ENCODE data around the gene PRTG.

PRTG gene

DNA sequence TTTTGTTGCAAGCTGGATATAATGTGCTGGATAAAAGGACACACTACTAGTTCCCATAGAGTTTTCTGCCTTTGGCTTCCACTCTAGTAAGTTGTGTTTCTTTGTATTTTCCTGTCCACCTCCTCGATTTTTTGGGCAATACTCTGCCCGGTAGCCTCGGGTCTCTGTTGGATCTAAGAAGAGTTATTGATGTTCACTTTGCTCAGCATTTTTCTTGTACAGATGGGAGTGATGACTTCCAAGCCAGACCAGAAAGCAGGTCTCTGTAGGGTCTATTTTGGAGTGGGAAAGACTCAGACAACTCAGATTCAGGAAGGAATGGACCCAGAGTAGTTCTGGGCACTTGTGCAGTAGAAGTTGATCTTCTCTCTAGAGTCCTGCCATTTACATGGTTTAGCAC is 36.0 kb upstream of the PRTG start:
- H3K9ac ChIP-seq: no peak overlapping the region
- no peaks in the 10 kb centered on the region for H4K20me1 ChIP-seq (ENCODE audit: insufficient read depth)
- H3K4me3 ChIP-seq (IDR thresholded peaks at IDR 0.05; ENCODE audit: insufficient read depth, low read depth, low read length): no peak overlapping the region
- H3K4me2 ChIP-seq: no peak overlapping the region
- no peaks in the 10 kb centered on the region for H3K79me2 ChIP-seq (ENCODE audit: insufficient read depth, low read depth)
- no peak overlapping the region for H3K27ac ChIP-seq
- TF ChIP-seq, protein P1, sequence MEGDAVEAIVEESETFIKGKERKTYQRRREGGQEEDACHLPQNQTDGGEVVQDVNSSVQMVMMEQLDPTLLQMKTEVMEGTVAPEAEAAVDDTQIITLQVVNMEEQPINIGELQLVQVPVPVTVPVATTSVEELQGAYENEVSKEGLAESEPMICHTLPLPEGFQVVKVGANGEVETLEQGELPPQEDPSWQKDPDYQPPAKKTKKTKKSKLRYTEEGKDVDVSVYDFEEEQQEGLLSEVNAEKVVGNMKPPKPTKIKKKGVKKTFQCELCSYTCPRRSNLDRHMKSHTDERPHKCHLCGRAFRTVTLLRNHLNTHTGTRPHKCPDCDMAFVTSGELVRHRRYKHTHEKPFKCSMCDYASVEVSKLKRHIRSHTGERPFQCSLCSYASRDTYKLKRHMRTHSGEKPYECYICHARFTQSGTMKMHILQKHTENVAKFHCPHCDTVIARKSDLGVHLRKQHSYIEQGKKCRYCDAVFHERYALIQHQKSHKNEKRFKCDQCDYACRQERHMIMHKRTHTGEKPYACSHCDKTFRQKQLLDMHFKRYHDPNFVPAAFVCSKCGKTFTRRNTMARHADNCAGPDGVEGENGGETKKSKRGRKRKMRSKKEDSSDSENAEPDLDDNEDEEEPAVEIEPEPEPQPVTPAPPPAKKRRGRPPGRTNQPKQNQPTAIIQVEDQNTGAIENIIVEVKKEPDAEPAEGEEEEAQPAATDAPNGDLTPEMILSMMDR (conservative IDR thresholded peaks at IDR 0.05; ENCODE audit: low read depth, low read length): no peak
- H3K27me3 ChIP-seq (ENCODE audit: insufficient read depth, low read depth): no peaks in the 10 kb centered on the region
- no peaks in the 10 kb centered on the region for H3K4me1 ChIP-seq (ENCODE audit: low read depth, poor library complexity, severe bottlenecking)
- H3K36me3 ChIP-seq (ENCODE audit: insufficient read depth): no peaks in the 10 kb centered on the region
- H2AFZ ChIP-seq (ENCODE audit: low read depth): no peak overlapping the region

DNA sequence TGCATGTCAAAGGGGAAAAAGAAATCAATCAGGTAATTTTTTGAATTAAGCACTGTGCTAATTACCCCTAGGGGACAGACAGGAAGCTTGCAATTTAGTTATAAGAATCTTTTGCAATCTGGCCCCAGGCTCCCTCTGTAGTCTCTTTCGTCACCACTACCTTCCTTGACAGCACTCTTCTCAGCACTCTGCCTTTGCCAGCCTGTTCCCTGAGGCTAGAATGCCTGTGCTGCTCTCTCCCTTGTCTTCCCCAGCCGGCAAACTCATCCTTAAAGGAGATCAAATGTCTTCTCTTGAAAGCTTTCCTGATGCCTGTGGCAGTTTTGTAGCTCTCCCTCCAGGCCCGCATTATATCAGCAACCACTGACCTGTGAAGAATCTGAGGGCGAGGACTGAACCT is 32.4 kb upstream of the PRTG start:
- H3K4me3 ChIP-seq (IDR thresholded peaks at IDR 0.05; ENCODE audit: insufficient read depth, low read depth, low read length): no peak overlapping the region
- no peak overlapping the region for H3K4me2 ChIP-seq
- H3K79me2 ChIP-seq (ENCODE audit: insufficient read depth, low read depth): no peaks in the 10 kb centered on the region
- H3K9ac ChIP-seq: no peak overlapping the region
- H2AFZ ChIP-seq (ENCODE audit: low read depth): no peak overlapping the region
- no peaks in the 10 kb centered on the region for H4K20me1 ChIP-seq (ENCODE audit: insufficient read depth)
- H3K27ac ChIP-seq: no peak overlapping the region
- no peaks in the 10 kb centered on the region for H3K4me1 ChIP-seq (ENCODE audit: low read depth, poor library complexity, severe bottlenecking)
- no peaks in the 10 kb centered on the region for H3K36me3 ChIP-seq (ENCODE audit: insufficient read depth)
- TF ChIP-seq, protein P1 (conservative IDR thresholded peaks at IDR 0.05; ENCODE audit: low read depth, low read length): no peak
- H3K27me3 ChIP-seq (ENCODE audit: insufficient read depth, low read depth): no peaks in the 10 kb centered on the region

DNA sequence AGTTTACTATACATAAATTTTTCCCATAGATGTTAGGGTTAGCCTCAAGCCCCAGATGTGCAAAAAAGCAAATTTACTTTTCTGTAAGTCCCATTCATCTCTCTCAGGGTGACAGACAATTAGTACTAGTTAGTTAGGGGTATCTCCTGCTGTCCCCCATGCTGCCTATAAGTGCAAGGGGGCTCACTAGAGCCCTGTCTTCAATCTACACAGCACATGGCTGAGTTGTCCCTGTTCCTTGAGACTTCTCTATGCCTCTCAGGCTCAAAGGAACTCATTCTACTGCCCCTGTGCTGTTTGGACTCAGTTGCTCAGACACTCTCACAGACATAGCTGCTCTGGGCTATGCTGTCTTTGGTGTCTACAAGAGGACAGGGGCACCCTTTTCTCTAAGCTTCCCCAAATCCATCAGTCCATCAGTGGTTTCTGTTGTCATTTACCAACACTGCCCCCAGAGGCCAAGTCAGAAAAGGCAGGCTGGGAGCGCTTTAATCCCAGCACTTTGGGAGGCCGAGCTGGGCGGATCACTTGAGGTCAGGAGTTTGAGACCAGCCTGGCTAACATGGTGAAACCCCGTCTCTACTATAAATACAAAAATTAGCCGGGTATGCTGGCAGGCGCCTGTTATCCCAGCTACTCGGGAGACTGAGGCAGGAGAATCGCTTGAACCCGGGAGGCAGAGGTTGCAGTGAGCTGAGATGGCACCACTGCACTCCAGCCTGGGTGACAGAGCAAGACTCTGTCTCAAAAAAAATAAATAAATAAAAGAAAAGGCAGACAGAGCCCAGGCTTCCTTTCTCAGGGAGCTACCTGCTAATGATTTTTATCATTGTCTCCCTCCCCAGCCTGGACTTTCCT is 31.4 kb upstream of the PRTG start:
- TF ChIP-seq, protein P1 (conservative IDR thresholded peaks at IDR 0.05; ENCODE audit: low read depth, low read length): peak; percentile 71
- no peaks in the 10 kb centered on the region for H3K36me3 ChIP-seq (ENCODE audit: insufficient read depth)

DNA sequence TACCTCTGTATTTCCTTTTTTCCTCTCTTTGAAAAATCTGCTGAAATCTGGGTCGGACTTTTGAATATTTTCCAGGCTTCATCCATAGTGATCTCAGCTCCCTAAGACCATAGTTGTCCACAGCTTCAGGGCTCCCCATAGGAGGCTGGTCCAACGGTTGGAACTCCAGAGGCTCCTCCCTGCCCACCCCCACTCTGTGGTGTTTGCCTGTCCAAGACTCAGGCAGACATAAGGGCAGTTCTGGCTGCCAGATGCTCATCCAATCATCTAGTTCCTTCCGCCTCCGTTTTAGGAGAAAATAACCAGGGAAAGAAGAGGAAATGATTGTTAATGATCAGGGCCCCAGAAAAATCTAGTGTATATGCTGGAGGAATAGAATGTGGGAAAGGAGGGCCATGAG is 27.9 kb upstream of the PRTG start:
- H3K79me2 ChIP-seq (ENCODE audit: insufficient read depth, low read depth): no peaks in the 10 kb centered on the region
- no peak overlapping the region for H3K4me2 ChIP-seq
- H2AFZ ChIP-seq (ENCODE audit: low read depth): no peak overlapping the region
- H3K4me1 ChIP-seq (ENCODE audit: low read depth, poor library complexity, severe bottlenecking): no peaks in the 10 kb centered on the region
- no peak overlapping the region for H3K9ac ChIP-seq
- H3K36me3 ChIP-seq (ENCODE audit: insufficient read depth): no peaks in the 10 kb centered on the region
- H4K20me1 ChIP-seq (ENCODE audit: insufficient read depth): no peaks in the 10 kb centered on the region
- no peak overlapping the region for H3K4me3 ChIP-seq (IDR thresholded peaks at IDR 0.05; ENCODE audit: insufficient read depth, low read depth, low read length)
- TF ChIP-seq, protein P1 (conservative IDR thresholded peaks at IDR 0.05; ENCODE audit: low read depth, low read length): no peak
- H3K27ac ChIP-seq: no peak overlapping the region
- H3K27me3 ChIP-seq (ENCODE audit: insufficient read depth, low read depth): no peaks in the 10 kb centered on the region

More for the DNA sequence above, 31.4 kb upstream of the PRTG start:
- Histone ChIP-seq H3K4me2 (no peak overlapping the region), H3K27me3 (ENCODE audit: insufficient read depth, low read depth) (no peaks in the 10 kb centered on the region), H3K9ac (no peak overlapping the region), H2AFZ (ENCODE audit: low read depth) (no peak overlapping the region), H4K20me1 (ENCODE audit: insufficient read depth) (no peaks in the 10 kb centered on the region), H3K4me3 (IDR thresholded peaks at IDR 0.05; ENCODE audit: insufficient read depth, low read depth, low read length) (no peak overlapping the region), H3K27ac (no peak overlapping the region), H3K79me2 (ENCODE audit: insufficient read depth, low read depth) (no peaks in the 10 kb centered on the region), H3K4me1 (ENCODE audit: low read depth, poor library complexity, severe bottlenecking) (no peaks in the 10 kb centered on the region)

All from KMS-11 (cell line).